ENCODE measurements around the gene PIP5KL1. TPM values are rescaled to one million over a fixed set of nuclear protein-coding genes. Genes with fewer than 3 reads are reported as not detected.

PIP5KL1 gene
- total and polyA plus RNA-seq, 2 of the 8 experiments (the other 6 are each of a cell fraction or from before 2014, with no cell fraction given), result 13.4 to 15.4 TPM

DNA sequence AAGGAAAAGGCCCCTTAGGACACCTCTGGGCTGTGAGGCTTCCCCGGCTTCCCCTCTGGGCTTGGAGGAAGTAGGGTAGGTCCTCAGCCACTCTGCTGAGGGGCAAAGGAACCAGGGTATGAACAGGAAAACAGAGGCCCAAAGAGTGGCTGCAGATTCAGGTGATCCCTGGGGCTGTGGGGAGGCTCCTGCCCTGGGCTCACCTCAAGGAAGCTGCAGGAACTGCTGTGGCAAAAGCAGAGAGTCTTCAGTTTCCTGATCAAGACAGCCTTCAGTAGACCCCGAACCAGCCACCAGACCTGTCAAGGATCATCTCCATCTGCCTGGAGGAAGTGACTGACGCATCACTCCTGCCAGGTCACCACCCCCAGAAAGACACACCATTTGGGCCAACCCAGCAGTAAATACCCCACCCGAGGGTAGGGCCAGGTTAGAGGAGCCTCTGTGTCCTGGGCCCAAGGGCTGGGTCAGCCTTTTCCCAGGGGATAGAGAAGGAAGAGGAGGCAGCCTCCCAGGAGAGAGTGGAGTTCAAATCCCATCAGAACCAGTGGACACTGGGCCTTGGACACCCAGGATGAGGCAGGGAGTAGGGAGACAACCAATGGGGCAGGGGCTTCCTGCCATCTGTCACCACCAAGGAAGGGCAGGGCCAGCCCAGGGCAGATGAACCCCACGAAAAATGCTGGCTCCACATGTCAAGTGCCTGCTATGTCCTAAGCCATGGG lies 25.4 kb downstream of the PIP5KL1 start (continued):
- TF ChIP-seq, protein P1, sequence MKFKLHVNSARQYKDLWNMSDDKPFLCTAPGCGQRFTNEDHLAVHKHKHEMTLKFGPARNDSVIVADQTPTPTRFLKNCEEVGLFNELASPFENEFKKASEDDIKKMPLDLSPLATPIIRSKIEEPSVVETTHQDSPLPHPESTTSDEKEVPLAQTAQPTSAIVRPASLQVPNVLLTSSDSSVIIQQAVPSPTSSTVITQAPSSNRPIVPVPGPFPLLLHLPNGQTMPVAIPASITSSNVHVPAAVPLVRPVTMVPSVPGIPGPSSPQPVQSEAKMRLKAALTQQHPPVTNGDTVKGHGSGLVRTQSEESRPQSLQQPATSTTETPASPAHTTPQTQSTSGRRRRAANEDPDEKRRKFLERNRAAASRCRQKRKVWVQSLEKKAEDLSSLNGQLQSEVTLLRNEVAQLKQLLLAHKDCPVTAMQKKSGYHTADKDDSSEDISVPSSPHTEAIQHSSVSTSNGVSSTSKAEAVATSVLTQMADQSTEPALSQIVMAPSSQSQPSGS (IDR thresholded peaks at IDR 0.05; ENCODE audit: low read length), result no peak
